Frontal cortex (tissue), 4 donors: ENCODE data around the gene ATP13A1. TPM values are rescaled to one million over a fixed set of nuclear protein-coding genes. Genes with fewer than 3 reads are reported as not detected.

Experiments
- DNase-seq, 2 donors: peaks; one replicate each; pipeline ENCODE4 v3.0.0; 2012; ENCODE audit warnings: low spot score in 2 of 2
- FAIRE-seq: peaks from 2 replicates; lab custom pipeline; 2012; peaks lifted over from hg19 to GRCh38; lab: Jason Lieb, UNC
- total RNA-seq: library from RNA; depleted of rRNA; stranded (reverse); fragments of >200 nt; gene quantifications from one replicate; pipeline ENCODE4 v1.2.3, GENCODE V29; 2014
- donor health status: control.
- donor health status: control.
- donor health status: control.

The ATP13A1 gene
- total RNA-seq, 1 donor from 2014 or later: 22.0 TPM

DNA sequence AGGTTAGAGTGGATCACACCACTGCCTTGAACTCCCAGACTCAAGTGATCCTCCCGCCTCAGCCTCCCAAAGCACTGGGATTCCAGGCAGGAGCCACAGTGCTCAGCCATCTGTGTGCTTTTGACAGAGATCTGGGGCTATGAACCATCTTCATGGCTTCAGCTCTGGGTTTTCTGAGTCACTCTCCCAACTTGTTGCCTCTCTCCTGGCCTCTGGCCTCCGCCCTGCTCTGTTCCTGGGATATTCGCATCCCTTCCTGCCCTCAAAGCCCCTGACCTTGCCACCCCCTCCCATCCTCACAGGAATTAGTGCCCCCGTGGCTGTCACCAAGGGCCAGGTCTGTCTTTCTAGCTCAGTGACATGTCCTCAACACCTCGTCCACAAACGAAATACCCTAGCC lies 14.3 kb downstream of the ATP13A1 start:
- DNase-seq (no peak), FAIRE-seq (no peak)

DNA sequence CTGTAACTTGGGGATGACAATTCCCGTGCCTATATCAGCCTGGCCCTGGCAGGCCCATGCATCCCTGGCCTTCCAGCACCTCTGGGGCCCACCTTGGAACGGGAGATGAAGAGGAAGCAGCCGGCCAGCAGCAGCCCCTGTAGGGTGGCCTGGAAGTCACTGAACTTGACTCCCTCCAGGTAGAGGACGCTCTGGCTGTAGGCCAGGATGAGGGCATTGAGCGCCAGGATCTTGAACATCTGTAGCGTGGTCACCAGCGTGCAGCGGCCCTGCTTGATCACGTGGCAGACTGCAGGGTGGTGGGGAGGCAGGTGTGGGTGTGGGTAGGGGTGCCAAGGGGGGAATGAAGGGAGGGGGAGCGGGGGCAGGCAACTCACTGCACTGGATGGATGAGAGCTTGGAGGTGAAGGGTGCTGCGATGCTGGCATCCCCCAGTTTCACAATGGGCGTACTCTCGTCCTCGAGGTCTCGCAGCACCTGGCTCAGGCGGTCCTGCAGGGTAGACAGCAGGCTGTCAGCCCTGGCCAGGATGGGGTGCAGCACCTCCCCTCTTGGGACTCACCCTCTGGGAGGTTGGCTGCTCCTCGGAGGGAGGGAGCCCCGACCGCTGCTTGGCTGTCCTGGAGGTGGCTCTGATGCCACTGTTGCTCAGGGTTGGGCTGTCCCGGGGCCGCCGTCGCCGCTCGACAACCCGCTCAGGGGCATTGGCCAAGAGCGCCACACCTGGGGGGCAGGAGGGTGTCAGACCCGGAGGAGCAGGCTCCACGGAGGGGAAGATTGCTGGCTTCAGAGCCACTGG lies 16.2 kb downstream of the ATP13A1 start:
- DNase-seq: no peak

DNA sequence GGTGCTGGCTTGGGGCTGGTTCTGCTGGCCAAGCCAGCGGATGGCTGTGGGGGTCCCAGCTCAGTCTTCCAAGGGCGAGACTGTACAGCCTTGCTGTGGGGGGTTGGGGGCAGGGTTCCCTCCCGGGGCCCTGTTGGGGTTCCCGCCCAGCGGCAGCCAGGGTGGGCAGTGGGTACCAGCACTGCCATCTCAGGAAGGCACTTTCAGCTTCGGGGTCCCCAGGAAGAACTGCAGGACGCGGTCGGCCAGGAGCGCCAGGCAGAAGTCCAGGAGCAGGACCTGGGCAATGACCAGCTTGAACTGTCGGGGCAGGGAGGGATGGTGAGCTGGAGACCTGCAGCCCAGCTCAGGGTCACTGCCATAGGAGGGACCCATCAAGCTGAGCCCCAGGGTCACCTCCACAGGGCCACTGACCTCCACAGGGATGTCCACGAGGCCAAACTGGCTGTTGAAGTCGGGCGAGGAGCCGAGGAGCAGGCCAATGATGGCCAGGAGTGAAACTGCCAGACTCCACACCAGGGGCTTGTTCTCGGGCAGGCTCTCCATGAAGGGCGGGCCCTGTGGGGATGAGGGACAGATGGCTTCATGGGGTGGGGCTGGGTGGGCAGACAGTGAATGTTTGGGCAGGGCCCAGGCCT lies 18.1 kb downstream of the ATP13A1 start:
- DNase-seq (no peak), FAIRE-seq (no peak)

More for the DNA sequence above, 16.2 kb downstream of the ATP13A1 start:
- no peak for FAIRE-seq

DNA sequence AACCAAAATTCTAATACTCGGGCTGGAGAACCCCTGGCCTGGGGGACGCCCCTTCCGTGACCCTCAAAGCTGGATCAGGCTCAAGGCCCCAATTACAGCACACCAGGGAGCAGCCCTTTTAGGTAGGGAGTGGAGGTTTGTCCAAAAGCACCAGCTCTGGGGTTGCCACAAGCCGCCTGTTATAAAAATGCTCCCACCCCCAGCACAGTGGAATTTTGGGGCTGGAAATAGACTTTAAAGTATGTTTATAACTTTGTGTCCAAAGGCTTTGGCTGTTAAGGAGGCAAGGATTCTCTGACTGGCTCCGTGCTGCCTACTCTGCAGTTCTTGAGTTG lies 19.5 kb downstream of the ATP13A1 start:
- DNase-seq (no peak), FAIRE-seq (no peak)

DNA sequence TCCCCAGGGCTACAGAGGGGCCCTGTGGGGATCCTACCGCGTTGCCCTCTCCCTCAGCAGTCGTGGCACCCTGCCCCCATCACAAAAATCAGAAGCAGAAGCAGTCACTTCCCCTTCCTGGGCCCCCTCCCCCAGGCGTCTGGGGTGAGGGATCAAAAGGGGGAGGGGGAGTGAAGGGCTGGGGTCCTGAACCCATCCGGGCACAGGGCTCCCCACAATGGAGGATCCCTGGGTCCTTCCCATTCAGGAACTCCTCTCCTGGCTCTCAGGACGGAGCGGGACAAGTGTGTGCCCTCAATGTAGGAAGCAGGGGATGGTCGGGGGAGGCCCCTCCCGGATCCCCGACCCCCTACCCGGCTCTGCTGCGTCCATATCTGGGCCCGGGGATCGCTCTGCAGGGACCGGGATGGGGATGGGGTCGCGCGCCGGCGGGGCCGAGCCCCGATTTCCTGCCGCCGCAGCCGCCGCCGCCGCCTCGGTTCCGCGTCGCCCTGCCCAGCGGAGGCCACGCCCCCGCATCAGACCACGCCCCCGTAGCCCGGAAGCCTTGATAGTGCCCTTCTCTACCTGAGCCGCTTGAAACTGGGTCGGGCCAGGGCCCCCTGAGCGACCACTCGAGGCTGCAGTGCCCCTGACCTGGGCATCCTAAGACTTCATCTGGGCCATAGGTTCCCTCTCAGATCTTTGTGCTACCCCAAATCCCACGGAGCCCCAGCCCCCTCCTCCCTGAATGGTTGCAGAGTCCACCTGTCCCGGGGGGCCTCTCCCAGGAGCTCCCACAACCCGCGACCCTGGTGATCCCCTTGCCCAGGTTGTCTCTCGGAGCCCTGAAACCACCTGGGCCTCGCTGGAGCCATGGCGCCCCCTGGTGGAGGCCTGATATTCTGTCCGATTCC lies 20.1 kb downstream of the ATP13A1 start, which contains the start of gene GMIP:
TSS of gene GMIP (minus strand) at position 500 of the 896 bp plus-strand sequence. CDS start at position 372, 128 bp downstream.
- FAIRE-seq (no peak), DNase-seq (peak; percentile 84 to 90)

DNA sequence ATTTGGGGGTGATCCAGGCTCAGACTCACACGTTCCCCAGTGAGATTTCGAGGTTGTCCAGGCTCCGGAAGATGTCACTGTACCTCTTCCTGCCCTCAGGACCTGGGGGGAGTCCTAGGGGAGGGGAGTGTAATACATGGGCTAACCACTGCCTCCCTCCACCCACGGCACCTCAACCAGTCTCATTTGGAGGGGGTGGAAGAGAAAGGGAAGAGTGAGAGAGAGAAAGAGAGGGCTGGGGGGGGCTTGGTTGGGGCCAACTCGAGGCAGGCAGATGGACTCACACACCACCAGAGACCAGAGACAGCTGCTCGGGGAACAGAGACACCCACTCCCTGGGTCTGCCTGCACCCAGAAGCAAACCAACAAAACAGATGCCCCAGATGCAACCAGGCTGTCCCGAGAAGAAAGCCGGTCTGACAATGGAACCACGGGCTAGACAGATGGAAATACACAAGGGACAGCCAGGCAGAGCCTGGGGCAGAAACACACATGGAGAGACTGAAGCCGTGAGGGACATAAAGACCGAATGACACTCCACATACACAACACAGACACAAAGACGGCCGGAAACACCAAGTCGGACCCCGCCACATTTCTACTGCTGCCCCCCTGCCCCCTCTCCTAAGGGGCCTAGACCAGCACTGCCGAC lies 20.8 kb downstream of the ATP13A1 start:
- FAIRE-seq (no peak), DNase-seq (no peak)

DNA sequence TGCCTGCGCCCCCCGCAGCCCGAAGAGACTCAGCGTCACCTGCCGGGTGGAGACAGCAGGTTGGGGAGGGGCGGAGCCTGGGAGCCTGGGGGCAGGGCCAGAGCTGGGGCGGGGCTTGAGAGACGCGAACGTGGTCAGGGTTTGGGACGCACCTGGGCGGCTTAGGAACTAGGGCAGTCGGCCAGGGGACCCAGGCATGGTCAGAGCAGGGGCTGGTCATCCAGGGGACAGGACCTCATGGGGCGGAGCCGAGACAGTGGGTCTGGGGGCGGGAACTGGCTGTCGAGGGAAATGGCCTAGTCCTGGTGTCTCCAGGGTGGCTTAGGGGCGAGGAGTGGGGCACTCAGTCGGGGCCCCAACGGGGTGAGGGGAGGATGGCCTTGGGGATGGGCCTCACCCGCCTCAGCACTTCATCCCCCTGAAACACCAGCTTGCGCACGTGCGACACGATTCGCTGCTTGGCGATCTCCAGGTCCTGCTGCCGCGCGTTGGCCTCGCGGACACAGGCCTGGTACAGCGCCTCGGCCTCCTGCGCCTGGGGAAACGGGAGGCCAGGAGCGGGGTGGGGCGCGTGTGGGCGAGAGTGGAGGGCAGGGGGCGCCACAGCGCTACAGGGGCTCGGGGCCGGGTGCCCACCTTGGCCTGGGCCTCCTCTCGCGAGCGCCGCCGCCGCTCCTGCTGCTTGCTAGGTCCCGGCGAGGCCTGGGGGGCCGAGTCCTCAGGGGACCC lies 25.8 kb downstream of the ATP13A1 start:
- FAIRE-seq: no peak
- no peak for DNase-seq

DNA sequence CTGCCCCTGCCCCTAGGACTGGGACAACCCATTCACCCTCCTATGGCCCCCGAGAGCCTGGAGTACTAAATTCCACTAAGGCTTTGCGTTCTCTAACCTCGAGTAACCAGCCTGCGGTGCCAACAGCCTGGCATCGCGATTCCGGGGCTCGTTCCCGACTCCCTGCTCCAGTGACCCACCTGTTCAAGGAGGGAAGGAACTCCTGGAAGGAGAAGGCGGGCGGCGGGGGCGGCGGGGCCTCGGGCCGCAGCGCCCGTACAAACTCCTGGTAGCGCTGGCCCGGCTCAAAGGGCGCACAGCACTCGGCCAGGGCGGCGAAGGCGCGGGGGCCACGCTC lies 26.3 kb downstream of the ATP13A1 start:
- no peak for DNase-seq
- FAIRE-seq: no peak

DNA sequence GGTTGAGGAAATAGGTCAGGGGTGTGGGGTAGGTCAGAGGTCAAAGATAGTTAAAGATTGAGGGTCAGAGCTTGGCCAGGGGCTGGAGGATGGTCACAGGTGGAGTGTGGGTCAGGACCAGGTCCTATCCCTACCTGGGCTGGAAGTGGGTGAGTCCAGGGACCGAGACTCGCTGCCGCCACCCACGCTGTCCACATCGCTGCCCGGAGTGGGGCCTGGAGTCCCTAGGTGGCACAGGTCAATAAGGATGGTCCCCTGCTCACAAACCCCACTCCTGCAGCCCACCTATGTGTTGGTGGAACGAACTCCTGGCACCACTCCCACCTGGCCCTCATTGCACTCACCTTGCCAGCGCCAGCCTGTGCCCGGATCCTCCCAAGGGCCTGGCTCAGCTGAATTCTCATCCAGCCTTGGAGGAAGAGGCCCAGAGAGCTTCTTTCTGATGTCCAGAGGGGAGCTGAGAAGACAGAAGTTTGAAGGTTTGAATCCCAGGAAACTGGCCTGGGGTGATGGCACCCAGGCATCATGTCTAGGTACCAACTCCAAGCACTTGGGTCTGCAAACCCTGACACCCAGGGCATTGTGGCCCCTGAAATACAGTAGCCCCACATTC lies 26.8 kb downstream of the ATP13A1 start:
- no peak for FAIRE-seq
- no peak for DNase-seq

DNA sequence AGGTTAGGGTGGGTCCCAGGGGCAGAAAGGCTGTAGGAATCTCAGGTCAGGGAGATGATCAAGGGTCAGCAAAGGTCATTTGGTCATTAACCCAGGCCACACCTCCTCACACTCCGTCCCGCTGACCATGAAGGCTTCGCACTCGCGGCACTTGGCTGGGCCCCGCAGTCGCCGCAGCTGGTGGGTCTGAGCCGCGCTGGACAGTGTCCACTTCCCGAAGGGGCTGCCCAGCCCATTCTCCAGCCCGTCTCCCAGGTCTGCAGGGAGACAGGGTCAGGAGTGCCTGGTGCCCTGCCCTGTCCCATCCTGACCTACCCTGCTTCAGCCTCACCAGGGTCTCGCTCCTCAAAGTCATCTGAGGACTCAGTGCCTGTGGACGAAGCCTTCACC lies 28.2 kb downstream of the ATP13A1 start:
- no peak for FAIRE-seq
- DNase-seq: no peak

DNA sequence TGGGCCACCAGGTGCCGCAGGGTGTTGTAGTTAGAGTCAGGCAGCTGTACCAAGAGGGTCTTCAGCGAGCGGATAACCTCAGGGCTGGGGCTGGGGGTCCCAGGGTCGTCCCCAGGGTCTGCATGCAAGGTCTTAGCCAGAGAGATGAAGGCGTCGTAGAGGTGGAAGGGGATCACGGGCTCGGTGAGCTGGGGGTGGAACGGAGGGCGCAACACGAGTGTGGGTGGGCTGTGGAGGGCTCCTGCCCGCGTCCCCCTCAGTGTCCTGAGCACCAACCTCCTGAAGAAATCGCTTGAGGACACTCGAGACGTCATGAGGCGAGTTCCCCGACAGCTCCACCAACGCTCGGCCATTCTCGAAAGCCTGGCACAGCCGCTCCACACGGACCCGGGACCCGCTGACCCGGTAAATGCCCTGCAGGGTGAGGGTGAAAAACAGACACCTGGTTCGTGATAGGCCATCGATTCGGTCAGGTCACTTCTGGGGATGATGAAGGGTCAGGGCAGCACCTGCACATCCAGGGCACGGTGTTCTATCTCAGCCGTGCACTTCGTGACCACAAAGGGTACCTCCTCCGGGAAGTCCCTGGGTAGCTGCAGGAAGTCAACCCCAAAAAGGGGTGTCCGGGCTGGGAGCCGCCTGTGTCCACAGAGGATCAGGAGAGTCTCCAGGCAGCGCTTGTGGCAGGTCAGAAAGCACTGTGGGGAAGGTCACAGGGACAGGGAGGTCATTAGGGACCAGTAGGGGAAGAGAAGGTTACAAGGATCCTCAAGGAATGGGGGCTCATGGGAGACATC lies 28.8 kb downstream of the ATP13A1 start:
- FAIRE-seq (no peak), DNase-seq (no peak)

DNA sequence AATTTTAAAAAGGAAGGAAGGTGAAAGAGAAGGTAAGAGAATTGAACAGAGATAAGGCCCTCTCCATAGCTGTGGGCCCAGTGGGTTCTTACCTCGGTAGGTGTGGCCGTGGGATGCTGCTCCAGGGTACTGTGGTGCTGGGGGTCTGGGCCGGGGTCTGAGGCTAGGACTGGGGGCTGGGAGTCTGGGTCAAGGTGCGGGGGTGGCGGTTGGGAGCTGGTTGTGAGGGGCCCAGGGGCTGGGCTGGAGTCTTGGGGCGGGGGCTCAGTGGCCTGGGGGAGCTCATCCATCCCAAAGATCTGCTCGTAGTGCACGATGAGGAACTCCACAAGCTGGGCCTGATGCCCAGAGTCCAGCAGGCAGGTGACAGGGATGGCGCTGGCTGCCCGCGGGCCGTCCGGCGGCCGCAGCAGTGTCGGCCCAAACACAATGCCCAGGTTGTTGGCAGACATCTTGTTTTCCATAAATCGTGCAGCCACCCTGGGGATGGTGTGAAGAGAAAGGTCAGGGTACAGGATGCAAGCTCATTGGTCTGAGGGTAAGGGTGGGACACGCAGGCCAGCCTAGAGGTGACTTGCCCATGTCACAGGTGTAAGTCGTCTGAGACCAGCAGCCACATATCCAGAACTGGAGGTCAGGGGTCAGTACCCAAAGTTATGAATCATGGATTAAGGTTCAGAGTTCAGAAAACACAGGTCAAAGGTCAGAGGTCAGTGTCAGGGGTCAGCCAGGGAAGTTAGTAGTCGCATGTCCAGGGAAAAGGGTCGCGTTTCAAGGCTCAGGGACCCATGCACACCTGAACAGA lies 29.6 kb downstream of the ATP13A1 start:
- FAIRE-seq (no peak), DNase-seq (no peak)

DNA sequence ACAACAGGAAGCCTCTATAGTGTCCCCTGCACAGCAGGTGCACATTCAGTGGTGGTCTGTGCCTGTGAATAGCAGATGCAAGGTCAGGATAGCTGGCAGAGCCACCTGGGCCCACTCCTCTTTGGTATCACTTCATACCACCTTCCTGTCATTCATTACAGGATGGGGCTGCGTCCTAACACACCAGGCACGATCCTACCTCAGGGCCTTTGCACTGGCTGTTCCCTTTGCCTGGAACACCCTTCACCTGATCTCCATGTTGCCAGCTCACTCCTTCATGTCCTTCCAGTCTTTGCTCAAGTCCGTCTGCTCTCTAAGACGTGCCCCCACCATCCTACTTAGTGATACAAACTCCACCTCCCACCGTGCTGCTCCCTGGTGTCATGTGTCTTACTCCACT lies 30.8 kb downstream of the ATP13A1 start:
- no peak for DNase-seq
- no peak for FAIRE-seq

DNA sequence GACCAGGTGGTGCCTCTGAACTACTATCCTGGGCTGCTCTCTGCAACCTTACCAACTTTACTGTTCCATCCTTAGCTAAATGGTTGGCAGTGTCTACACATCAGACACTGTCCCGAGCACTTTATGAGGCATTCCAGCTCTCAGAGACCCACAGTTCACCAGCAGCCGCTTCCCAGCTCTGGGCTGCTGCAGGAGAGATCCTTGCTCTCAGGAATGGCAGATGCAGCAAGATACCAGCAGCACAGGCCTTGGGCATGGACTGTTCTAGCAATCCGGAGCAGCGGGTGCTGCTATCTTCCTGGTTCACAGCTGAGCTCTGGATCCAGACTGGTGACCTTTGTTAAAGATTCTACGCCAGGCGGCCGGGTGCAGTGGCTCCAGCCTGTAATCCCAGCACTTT lies 32.1 kb downstream of the ATP13A1 start:
- no peak for FAIRE-seq
- DNase-seq: no peak

DNA sequence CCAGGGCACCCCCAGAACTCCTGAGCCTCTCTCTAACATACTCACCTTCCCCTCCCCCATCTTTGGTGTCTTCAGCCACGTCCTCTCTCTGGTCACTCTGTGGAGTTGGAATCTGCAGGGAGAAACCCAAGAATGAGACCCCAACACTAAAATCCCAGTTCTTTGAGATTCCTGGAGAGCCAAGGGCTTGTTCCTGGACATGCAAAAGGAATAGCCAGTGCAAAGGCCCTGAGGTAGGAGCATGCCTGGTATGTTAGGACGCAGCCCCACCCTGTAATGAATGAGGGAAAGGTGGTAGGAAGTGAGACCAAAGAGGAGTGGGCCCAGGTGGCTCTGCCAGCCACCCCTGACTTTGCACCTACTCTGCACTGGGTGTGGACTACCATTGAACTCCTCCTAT lies 33.0 kb downstream of the ATP13A1 start:
- DNase-seq: no peak

DNA sequence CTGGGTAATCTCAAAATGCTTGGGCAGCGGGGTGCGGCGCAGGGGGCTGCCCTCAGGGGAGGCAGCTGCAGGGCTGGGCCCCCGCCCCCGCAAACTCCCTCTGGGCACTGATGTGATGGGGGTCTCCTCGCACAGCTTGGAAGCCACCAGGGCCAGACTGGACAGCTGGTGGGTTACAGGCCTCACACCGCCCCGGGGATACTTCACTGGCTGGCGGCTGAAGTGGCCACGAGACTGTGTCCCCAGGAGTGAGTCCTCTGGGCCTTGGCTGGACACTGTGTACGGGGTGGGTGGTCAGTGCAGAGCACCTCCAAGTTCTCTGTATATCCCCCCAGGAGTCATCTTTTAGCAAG lies 33.4 kb downstream of the ATP13A1 start:
- DNase-seq (peak in 1 of 2 donors; percentile 19), FAIRE-seq (no peak)

More for the DNA sequence above, 33.0 kb downstream of the ATP13A1 start:
- FAIRE-seq: no peak

DNA sequence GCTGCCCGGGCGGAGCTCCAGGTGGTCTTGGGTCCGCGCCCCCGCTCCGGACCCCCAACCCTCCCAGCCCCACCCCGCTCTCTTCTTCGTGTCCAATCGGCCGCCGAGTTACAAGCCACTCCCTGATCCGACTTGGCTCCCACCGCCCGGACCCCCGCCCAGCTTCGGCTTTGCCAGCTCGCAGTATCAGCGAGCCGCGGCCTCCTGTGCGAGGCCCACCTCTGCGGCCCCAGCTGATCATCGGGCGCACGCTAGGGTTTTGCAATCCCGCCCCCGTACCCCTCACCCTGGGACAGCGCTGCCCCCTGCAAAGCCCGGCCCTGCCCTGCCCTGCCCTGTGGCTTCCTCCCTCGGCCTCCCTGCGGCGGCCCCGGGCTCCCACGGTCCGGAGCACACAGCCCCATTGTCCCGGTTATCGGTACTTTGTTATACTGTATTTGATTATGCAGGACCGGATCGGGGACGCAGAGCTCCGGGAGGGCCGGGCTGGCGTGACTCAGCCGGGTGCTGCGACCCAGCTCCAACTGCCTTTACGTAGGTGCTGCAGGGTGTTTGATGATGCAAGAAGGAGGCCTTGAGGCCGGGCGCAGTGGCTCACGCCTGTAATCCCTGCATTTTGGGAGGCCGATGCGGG lies 34.9 kb downstream of the ATP13A1 start:
- no peak for FAIRE-seq
- DNase-seq: peak; percentile 43 to 66
